Measurements from ENCODE around the gene UTF1.

Gene UTF1

DNA sequence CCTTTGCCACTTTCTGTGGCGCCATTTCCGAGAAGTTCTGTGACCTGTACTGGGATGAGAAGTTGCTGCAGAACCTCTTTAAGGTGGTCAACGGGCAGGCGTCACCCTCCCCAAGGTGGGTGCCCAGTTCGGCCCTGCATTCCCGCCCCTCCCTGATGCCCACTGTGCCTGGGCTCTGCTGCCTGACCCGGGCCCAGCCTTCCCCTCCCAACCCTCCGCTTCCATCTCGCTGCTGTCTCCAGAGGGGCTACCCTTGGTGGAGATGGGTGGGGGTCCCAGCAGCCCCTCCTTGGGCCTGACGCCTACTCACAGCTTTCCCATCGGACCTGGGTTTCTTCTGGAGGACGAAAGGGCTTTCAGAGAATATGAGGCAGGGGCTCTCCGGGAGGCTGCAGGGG, 30.5 kb upstream of the UTF1 start:
- no peak for DNase-seq (ENCODE audit: low read depth)
- TF ChIP-seq, protein P1, sequence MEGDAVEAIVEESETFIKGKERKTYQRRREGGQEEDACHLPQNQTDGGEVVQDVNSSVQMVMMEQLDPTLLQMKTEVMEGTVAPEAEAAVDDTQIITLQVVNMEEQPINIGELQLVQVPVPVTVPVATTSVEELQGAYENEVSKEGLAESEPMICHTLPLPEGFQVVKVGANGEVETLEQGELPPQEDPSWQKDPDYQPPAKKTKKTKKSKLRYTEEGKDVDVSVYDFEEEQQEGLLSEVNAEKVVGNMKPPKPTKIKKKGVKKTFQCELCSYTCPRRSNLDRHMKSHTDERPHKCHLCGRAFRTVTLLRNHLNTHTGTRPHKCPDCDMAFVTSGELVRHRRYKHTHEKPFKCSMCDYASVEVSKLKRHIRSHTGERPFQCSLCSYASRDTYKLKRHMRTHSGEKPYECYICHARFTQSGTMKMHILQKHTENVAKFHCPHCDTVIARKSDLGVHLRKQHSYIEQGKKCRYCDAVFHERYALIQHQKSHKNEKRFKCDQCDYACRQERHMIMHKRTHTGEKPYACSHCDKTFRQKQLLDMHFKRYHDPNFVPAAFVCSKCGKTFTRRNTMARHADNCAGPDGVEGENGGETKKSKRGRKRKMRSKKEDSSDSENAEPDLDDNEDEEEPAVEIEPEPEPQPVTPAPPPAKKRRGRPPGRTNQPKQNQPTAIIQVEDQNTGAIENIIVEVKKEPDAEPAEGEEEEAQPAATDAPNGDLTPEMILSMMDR (IDR thresholded peaks at IDR 0.05; ENCODE audit: low read depth, low read length, missing control alignments): no peak
- no peak overlapping the region for H3K4me3 ChIP-seq (ENCODE audit: low read depth, low read length)
- in situ Hi-C loops (cut with HindIII; ENCODE audit: low sequenced_read_pairs): loop anchor here (10.0 kb wide), 1 partner anchor 55 kb away; no protein-coding TSS in a partner anchor

DNA sequence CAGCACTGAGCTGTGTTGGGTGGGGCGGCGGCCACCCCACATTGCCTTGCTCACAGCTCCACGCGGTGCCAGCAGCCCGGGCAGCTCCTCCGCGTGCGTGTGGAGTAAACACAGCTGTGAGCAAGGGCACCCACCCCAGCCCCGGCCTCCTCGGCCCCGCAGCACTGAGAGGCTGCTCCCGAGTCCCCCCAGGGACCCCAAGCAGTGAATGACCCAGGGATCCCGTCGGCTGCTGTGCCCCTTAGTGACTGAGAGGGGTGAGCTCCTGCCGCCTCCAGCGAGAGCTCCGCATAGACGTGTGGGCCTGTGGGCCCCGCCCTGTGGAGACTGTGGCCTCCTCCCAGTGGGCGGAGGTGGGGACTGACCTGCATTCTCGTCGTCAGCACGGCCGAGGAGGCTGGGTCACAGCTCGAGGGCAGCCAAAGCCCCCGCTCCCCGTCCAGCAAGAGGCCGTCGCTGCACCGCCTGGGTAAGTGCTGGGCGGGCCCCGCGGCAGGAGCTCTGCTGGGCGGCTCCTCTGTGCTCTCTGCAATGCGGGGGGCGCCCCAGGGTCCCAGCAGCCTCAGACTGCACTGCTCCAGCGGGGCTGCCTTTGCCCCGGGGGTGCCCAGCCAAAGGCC, 29.9 kb upstream of the UTF1 start:
- DNase-seq (ENCODE audit: low read depth): no peak
- TF ChIP-seq, protein P1 (IDR thresholded peaks at IDR 0.05; ENCODE audit: low read depth, low read length, missing control alignments): no peak
- in situ Hi-C loops (cut with HindIII; ENCODE audit: low sequenced_read_pairs): loop anchor here (10.0 kb wide), 1 partner anchor 55 kb away; no protein-coding TSS in a partner anchor
- H3K4me3 ChIP-seq (ENCODE audit: low read depth, low read length): no peak overlapping the region

DNA sequence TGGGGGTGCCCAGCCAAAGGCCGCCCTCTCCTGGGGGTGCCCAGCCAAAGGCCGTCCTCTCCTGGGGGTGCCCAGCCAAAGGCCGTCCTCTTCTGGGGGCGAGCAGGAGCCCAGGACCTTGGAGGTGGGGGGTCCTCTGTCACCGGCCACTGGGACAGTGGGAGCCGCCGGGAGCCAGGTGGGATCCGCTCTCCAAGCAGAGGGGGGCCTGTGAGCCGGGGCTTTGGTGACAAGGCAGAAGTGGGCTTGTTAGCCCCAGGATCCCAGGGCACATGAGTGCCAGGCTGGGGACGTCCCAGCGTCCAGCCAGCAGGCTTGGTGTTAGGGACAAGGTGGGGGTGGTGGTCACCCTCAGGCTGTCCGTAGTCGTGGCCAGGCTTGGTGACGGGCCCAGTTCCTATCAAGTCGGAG, 29.4 kb upstream of the UTF1 start:
- TF ChIP-seq, protein P1 (IDR thresholded peaks at IDR 0.05; ENCODE audit: low read depth, low read length, missing control alignments): no peak
- no peak for DNase-seq (ENCODE audit: low read depth)
- in situ Hi-C loops (cut with HindIII; ENCODE audit: low sequenced_read_pairs): no loop called here
- no peak overlapping the region for H3K4me3 ChIP-seq (ENCODE audit: low read depth, low read length)

DNA sequence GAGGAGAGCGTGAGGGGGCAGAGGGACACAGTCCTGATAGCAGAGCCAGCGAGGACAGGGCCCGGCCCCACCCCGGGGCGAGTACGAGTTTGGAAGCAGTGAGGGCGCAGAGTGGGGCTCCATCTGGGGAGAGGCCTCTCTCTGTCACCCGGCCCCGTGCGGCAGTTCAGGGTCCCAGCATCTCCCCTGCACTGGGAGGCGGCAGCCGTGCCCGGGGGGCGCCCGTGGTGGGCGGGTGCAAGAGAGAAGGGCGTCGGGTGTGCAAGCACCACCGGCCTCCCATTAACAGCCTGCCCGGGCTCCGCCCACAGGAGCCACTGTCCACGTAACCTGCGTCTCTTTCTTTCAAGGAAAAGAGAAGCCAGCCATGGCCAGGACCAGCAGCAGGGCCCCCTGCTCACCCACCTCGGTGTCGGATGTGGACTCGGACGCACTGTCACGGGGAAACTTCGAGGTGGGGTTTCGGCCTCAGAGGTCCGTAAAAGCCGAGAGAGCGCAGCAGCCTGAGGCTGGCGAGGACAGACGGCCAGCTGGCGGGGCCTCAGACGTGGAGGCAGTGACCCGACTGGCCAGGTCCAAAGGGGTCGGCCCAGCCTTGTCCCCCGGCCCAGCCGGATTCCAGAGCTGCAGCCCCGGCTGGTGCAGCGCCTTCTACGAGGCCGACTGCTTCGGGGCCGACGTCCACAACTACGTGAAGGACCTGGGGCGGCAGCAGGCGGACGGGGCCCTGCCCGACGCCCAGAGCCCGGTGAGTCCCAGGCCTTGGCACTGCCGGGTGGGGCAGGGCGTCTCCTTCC, 28.7 kb upstream of the UTF1 start:
- no peak for DNase-seq (ENCODE audit: low read depth)
- TF ChIP-seq, protein P1 (IDR thresholded peaks at IDR 0.05; ENCODE audit: low read depth, low read length, missing control alignments): no peak
- in situ Hi-C loops (cut with HindIII; ENCODE audit: low sequenced_read_pairs): no loop called here
- no peak overlapping the region for H3K4me3 ChIP-seq (ENCODE audit: low read depth, low read length)

DNA sequence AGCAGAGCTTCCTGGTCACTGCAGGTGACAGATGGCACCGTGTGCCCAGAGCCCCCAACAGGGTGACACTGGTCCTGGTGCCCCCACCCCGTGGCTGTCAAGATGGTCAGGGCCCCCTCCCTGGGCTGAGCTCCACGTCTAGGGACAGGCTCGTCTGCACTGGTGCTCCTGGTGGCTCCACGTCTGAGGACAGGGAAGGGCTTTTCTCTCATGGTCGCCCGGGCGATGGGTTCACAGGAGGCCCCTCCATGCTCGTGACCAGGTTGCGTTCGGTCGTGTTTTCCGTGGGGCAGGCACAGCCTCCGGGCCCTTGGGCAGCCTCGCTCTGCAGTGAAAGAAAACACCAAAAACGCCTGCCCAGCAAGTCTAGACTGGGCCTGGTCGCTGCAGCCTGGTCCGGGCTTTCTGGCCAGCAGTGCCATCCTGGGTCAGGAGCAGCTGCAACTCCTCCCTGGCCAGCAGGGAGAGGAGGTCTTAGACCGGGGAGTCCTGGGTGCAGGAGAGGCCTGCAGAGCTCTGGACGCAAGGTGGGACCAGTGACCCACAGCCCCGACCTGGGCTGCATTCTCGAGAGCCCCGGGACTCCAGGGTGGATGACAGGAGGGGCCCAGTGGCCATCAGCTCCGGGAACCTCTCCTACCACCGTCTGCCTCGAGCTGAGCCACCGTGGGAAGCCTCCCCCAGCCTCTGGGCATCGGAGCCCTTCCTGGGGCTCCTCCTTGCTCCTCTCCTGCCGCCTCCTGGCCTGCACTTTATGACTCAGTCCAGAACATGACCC, 27.9 kb upstream of the UTF1 start:
- H3K4me3 ChIP-seq (ENCODE audit: low read depth, low read length): no peak overlapping the region
- in situ Hi-C loops (cut with HindIII; ENCODE audit: low sequenced_read_pairs): no loop called here
- TF ChIP-seq, protein P1 (IDR thresholded peaks at IDR 0.05; ENCODE audit: low read depth, low read length, missing control alignments): no peak
- DNase-seq (ENCODE audit: low read depth): no peak

Measured in astrocyte of the cerebellum (primary cell).